Neural crest cell (in vitro differentiated cells): Measurements from ENCODE around the gene CLRN2. TPM values are rescaled to one million over a fixed set of nuclear protein-coding genes. Genes with fewer than 3 reads are reported as not detected.
A peak's percentile ranks its signal among the peaks of the same experiment; 100 is the strongest.

Source experiments
- DNase-seq: peaks from one replicate; pipeline ENCODE4 v3.0.0; 2021; ENCODE audit warnings: low read depth, mixed read lengths, low spot score
- H3K27ac Mint-ChIP-seq: one replicate; pipeline ENCODE4 v1.8.0; 2021; ENCODE audit warnings: mild to moderate bottlenecking, mixed read lengths; ENCODE audit not compliant: unreplicated experiment
- H3K27me3 Mint-ChIP-seq: 2 replicates; pipeline ENCODE4 v1.8.0; 2021; ENCODE audit warnings: low read depth, mild to moderate bottlenecking, mixed read lengths
- H3K36me3 Mint-ChIP-seq: 2 replicates; pipeline ENCODE4 v1.8.0; 2021; ENCODE audit warnings: low read depth, mild to moderate bottlenecking, mixed read lengths
- H3K4me1 Mint-ChIP-seq: 2 replicates; pipeline ENCODE4 v1.8.0; 2021; ENCODE audit warnings: mixed read lengths
- H3K4me3 Mint-ChIP-seq: one replicate; pipeline ENCODE4 v1.8.0; 2021; ENCODE audit warnings: mild to moderate bottlenecking, mixed read lengths
- H3K9me3 Mint-ChIP-seq: 2 replicates; pipeline ENCODE4 v1.8.0; 2021; ENCODE audit warnings: mixed read lengths
- total RNA-seq: library from RNA; stranded (reverse); gene quantifications from 2 replicates; pipeline ENCODE4 v1.2.1, GENCODE V29; 2021
- TF ChIP-seq, protein P1 (sequence below): fragments of 200-600 bp; sonication (generic); conservative IDR thresholded peaks from 2 replicates; pipeline ENCODE4 v1.5.0; 2021; ENCODE audit warnings: antibody characterized with exemption, mild to moderate bottlenecking

CLRN2 gene
- total RNA-seq, 1 donor from 2014 or later, result not detected

DNA sequence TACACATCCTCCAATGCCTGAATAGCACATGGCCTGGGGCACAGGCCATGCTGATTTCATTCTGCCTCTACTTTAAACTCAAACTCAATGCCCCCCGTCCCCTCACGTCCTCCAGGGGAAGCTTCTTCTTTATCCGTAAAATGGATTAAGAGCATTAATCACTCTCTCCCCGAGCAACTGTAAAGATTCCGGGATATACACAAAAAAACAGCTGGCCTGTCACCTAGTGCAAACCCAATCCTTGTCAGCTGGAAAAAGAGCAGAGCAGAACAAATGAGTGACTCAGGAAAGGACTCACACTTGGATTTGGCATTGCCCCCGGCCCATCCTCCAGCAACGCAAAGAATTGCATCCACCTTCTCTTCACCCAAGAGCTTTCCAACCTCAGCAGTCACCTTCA is 10.9 kb upstream of the CLRN2 start:
- Mint-ChIP-seq H3K27ac (no peak overlapping the region), H3K27me3 (no peaks in the 10 kb centered on the region), H3K4me1 (no peaks in the 10 kb centered on the region), H3K9me3 (no peaks in the 10 kb centered on the region), H3K4me3 (no peak overlapping the region), H3K36me3 (peaks cover 5% of the 10 kb centered on the region)
- TF ChIP-seq, protein P1, sequence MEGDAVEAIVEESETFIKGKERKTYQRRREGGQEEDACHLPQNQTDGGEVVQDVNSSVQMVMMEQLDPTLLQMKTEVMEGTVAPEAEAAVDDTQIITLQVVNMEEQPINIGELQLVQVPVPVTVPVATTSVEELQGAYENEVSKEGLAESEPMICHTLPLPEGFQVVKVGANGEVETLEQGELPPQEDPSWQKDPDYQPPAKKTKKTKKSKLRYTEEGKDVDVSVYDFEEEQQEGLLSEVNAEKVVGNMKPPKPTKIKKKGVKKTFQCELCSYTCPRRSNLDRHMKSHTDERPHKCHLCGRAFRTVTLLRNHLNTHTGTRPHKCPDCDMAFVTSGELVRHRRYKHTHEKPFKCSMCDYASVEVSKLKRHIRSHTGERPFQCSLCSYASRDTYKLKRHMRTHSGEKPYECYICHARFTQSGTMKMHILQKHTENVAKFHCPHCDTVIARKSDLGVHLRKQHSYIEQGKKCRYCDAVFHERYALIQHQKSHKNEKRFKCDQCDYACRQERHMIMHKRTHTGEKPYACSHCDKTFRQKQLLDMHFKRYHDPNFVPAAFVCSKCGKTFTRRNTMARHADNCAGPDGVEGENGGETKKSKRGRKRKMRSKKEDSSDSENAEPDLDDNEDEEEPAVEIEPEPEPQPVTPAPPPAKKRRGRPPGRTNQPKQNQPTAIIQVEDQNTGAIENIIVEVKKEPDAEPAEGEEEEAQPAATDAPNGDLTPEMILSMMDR, result no peak
- no peak for DNase-seq

DNA sequence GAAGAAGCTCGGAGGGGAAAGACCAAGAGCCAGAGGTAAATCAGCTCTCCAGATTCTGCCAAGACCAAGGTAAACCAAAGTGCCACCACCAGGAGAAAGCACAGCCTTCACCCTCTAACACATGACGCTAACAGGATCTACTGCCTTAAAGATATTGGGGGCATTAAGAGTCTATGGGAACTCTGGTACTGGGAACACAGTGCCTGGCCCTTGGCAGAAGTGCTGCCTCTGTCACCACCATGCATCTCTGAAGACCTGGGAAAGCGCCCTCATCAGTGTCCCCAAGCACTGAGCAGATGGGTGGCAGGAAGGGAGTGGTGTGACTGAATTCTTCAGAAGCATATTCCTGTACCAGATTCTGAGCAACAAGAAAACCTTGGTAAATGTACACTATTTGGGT is 4.4 kb upstream of the CLRN2 start:
- peaks cover 2% of the 10 kb centered on the region for H3K36me3 Mint-ChIP-seq
- H3K9me3 Mint-ChIP-seq, result no peaks in the 10 kb centered on the region
- H3K4me1 Mint-ChIP-seq, result peaks cover 25% of the 10 kb centered on the region
- TF ChIP-seq, protein P1, result no peak
- no peaks in the 10 kb centered on the region for H3K27me3 Mint-ChIP-seq
- no peak for DNase-seq
- peak overlapping the region; percentile 91 for H3K4me3 Mint-ChIP-seq
- H3K27ac Mint-ChIP-seq, result peak overlapping the region; percentile 38

DNA sequence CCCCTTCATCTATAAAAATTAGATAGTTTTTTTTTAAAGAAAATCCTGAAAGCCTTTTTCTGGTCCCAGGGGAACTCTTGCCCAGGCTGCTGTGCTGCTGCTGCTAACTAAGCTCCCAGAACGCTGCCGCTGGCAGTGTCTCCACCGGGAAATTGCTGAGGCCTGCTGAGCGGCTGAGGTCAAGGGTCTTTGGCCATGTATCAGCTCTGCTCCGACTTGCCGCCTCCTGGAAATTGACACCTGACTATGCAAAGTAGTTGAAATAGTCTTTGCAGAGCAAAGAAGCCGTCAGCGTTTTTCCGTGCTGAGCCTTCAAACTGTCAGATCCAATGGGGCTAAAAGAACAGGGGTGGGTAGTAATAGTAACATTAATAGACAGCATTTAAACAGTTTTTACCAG is 3.9 kb upstream of the CLRN2 start:
- peak; percentile 16 for DNase-seq
- Mint-ChIP-seq H3K4me3 (peak overlapping the region; percentile 91), H3K9me3 (no peaks in the 10 kb centered on the region), H3K27me3 (no peaks in the 10 kb centered on the region), H3K4me1 (peaks cover 25% of the 10 kb centered on the region), H3K27ac (no peak overlapping the region), H3K36me3 (peaks cover 2% of the 10 kb centered on the region)
- TF ChIP-seq, protein P1, result no peak

DNA sequence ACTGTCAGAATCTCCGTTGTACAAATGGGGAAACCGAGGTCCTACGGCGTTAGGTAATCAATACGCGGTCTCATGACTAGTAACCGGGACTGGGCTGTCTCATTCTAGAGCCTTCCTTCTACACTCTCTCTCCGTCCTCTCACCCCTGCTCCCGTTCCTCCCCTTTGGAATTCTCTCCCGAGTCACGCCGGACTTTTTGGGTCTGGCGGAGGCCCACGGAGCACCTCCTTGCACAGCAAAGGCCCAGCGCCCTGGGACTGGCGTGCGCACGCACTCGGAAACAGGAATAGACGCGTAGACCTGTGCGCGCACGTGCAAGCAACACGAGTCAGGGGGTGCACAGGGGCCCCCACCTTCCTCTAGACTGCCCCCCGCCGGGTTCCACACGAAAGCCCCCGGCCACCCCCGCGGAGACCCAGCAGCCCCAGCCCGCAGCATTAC is 3.4 kb upstream of the CLRN2 start:
- peak; percentile 31 for DNase-seq
- TF ChIP-seq, protein P1, result no peak
- Mint-ChIP-seq H3K36me3 (peaks cover 2% of the 10 kb centered on the region), H3K4me3 (peak overlapping the region; percentile 91), H3K4me1 (peaks cover 25% of the 10 kb centered on the region), H3K27me3 (no peaks in the 10 kb centered on the region), H3K9me3 (no peaks in the 10 kb centered on the region), H3K27ac (no peak overlapping the region)

DNA sequence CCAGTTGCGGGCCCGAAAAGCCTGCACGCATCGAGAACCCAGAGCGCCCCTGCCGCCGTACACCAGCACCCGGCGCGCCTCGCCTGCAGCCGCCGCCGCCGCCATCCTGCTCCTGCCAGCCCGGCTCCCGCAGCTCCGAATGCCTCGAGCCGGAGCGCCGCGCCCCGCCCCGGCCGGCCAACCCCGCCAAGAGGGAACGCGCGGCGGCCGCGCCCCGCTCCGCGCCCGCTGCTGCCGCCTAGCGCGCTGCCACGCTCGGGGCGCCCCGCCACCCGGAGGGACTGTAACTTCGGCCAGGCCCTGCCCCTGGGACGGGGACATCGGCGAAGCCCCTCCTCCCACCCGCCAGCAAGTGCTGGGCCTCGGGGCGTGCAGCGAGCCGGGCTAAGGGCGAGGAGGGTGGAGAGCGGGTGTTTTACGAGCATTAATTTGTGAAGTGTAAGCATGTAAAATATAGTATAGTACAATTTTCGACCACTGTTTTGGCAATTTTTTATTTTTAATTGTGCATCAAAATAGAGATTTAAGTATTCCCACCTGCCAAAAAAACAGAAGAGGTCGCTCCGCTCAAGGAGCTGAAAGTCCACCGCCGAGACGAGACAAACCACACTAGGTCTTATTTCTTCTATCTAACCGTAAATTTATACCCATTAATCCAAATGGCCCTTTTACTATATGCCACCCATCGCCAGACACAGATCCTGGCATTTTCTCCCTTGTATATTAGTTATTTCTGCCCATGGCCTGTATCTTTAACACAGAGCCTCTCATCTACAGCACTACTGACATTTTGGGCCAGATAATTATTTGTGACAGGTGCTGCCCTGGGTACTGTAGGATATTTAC is 2.8 kb upstream of the CLRN2 start, which contains the start of gene QDPR:
Gene QDPR (minus strand): TSS at position 141 of the 846 bp plus-strand sequence. CDS start 36 bp downstream, at position 105.
- TF ChIP-seq, protein P1, result peak; percentile 49
- Mint-ChIP-seq H3K4me1 (peaks cover 31% of the 10 kb centered on the region), H3K9me3 (no peaks in the 10 kb centered on the region), H3K27ac (no peak within 1 kb of the TSS), H3K36me3 (peaks cover under 1% of the 10 kb centered on the region), H3K27me3 (no peaks in the 10 kb centered on the region), H3K4me3 (peak within 1 kb of the TSS; percentile 91)
- peak; percentile 76 for DNase-seq
